HG03108 (cell line): ENCODE data around the gene DHRS13.
A peak's percentile ranks its signal among the peaks of the same experiment; 100 is the strongest.
"Not testable (repeated sequence)": the region's sequence is repeated elsewhere in the genome, so short reads cannot be mapped to it uniquely, and the experiment has no call there.

Source experiments
- ATAC-seq: cut with Tn5 transposase; IDR thresholded peaks from one replicate; pipeline ENCODE4 v1.9.1; 2021; ENCODE audit warnings: moderate library complexity; ENCODE audit not compliant: unreplicated experiment

Gene DHRS13

GRCh38 chr17:28906706-28907438, 4.0 kb upstream of the DHRS13 start:
- no peak for ATAC-seq

GRCh38 chr17:28906276-28906675, 3.4 kb upstream of the DHRS13 start:
- ATAC-seq = no peak

- ATAC-seq = no peak
These were observed 1.9 kb upstream of the DHRS13 start for GRCh38 chr17:28904800-28905199.

DNA sequence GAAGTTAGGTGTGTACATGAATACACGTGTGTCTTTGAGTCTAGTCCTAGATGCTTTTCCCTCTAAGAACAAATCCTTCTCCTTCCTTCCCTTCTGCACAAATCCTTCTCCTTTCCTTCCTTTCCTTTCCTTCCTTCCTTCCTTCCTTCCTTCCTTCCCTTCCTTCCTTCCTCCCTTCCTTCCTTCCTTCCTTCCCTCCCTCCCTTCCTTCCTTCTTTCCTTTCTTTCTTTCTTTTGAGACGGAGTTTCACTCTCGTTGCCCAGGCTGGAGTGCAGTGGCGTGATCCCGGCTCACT, 615 bp upstream of the DHRS13 start:
- ATAC-seq = not testable (repeated sequence)

DNA sequence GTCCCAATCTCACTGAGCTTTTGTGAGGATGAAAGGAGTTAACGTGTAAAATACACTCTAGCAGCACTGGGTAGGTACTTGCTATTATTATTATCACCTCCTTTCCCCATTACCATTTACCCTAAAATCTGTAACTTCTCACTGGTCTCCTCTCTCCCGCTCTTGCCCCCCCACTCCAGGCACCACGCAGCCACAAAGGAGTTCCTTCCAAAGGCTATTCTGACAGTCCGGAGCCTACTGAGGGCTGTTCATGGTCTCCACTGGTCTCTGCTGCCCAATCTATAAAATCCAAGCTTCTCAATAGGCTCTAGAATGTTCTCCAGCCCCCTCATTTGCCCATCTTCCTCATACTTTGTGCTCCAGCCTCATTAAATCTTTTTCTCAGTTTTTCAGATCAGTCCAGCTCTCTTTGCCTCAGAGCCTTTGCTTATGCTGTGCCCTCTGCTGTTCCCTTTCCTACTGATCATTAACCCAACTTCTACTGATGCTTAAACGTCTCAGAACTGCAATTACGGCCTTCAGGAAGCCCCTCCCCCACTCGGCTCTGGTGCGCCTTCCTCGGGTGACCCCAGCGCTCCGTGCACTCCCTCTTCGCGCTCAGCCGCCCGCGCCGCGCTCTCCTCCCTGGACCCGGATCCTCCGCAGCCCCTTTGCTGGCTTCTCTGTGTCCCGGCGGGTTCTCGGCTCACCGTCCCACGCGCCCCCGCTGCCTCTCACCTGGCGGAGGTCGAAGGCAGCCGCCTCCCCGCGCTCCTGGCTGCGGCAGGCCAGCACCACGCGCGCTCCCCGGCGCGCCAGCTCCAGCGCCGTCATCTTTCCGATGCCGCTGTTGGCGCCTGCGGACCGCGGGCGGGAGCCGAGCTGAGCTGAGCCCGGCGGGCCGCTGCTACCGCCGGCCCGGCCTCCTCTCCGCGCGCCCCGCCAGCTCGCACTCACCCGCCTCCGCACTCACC, 737 bp downstream of the DHRS13 start:
- ATAC-seq = peak; percentile 31

GRCh38 chr17:28900986-28901726, 1.7 kb downstream of the DHRS13 start:
- no peak for ATAC-seq

- ATAC-seq = no peak
These were observed 3.6 kb downstream of the DHRS13 start for GRCh38 chr17:28899212-28899815.

- no peak for ATAC-seq
These were observed 4.3 kb downstream of the DHRS13 start for GRCh38 chr17:28898527-28898955.

- no peak for ATAC-seq
These were observed 4.9 kb downstream of the DHRS13 start for GRCh38 chr17:28897769-28898526.

DNA sequence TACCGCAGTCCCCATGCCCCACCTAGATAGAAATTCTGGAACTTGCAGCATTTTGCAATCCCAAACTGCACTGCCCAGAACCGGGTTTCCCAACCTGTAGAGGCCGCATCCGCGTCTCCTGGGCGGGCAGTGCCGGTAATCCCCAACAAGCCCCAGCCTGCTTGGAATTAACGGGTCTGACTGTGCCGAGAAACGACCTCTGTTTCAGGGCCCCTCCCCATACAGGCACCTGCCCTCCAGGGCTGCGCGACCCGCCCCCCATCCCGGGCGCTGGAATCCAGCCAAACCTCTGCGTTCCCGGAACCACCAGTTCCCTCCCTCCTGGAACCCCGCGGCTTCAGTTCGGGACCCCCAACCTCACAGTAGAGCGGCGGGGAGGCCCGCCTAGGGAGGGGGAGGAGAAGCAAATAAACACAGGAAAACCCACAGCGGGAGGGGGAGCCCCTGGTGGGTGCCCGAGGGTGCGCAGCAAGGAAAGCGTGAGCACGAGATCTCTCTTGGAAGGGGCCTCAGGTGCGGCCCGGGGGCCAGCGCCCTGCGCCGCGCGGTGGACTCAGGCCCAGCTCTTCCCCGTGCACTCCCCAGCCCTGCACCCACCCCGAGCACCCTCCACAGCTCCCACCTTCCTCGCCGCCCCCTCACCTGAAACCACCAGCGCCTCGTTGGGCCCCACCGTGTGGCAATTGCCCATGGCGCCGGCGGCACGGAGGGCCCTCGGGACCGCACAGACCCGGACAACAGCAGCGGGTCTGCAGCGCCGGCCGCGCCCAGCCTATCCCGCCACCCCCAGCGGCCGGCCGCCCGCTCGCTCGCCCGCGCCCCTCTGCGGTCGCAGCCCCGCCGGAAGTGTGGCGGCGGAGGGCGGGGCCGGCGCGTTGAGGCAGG, 5.8 kb downstream of the DHRS13 start, which contains the start of gene FLOT2:
Gene FLOT2 (minus strand): TSS at position 850 of the 885 bp plus-strand sequence. CDS start 159 bp downstream, at position 691.
- no peak for ATAC-seq

GRCh38 chr17:28896491-28896883, 6.4 kb downstream of the DHRS13 start:
- no peak for ATAC-seq

GRCh38 chr17:28895794-28896447, 7.0 kb downstream of the DHRS13 start:
- ATAC-seq = no peak

- not testable (repeated sequence) for ATAC-seq
These were observed 9.4 kb downstream of the DHRS13 start for GRCh38 chr17:28893248-28894183.

DNA sequence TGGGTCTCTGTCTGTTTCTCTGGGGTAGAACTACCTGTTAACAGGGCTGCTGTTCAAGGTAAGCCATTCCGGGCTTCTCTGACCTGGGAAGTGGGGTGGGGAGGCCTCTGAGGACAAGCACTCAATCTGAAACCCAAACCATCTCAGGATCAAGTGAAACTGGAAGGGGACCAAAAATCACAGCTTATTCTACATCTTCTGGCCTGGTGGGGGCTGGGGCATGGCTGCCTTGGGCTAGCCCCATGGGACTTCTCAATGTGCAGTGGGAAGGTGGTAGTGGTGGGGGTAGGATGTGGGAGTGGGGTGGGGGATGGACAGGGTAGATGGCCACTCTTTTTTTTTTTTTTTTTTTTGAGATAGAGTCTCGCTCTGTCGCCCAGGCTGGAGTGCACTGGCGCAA, 10.9 kb downstream of the DHRS13 start:
- no peak for ATAC-seq

DNA sequence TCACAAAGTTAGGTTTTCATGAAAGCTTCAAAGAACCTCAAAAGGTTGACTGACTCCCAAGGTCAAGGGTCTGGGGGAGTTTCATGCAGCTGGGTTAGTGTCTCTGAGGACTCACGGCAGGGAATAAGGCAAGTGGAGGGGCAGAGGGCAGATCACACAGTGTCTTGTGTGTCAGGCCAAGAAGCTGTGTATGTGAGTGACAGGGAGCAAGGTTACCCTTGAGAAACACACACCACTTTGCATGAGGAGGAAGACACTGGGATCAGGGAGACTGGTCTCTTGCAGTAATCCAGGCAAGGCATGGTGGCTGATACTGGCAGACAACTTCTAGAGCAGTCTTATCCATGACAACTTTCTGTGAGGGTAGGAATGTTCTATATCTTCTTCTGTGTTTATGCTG, 11.7 kb downstream of the DHRS13 start:
- ATAC-seq = no peak

DNA sequence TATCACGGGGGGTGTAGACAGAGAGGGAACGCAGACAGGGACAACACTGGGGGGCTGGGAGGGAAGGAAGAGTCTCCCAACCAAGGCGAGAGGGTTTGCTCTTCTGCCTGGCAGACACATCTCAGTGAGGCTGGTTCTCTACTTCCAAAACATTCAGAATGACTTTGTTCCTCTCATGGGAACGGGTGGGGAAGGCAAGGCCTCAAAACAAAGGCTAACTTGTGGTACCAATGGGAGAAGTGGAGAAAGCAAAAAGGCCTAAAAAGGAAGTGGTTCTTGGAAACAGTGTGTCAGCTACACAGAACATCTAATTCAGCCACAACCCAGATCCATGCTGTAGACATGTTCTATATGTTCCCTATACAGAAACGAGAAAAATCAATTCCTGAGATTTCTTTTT, 12.9 kb downstream of the DHRS13 start:
- ATAC-seq = no peak

- no peak for ATAC-seq
These were observed 14.0 kb downstream of the DHRS13 start for GRCh38 chr17:28888832-28889231.
